Activated CD8-positive, alpha-beta memory T cell treated with anti-CD3 and anti-CD28 coated beads, Interleukin-2, amount 10 ng/mL, durations not matched to agents 7 days and 5 days (primary cell): ENCODE results near the gene CUX1. TPM values are rescaled to one million over a fixed set of nuclear protein-coding genes. Genes with fewer than 3 reads are reported as not detected.

ENCODE experiments used
- ATAC-seq: fragments of 150-1000 bp; cut with Tn5 transposase; one replicate; pipeline ENCODE4 v1.10.0; 2021; ENCODE audit warnings: moderate library complexity
- CTCF ChIA-PET: fragments of 350-600 bp; sonication (Branson Sonifier 250); formaldehyde crosslinking; loops from one replicate; lab custom pipeline; 2021; ENCODE audit warnings: antibody characterized with exemption; lab: Charles Lee
- DNase-seq: peaks from one replicate; pipeline ENCODE4 v3.0.0-alpha.2; 2020
- H3K27ac Mint-ChIP-seq: one replicate; pipeline ENCODE4 v1.8.0; 2021; ENCODE audit warnings: mild to moderate bottlenecking, mixed read lengths
- H3K27me3 Mint-ChIP-seq: one replicate; pipeline ENCODE4 v1.8.0; 2021; ENCODE audit warnings: mixed read lengths
- H3K36me3 Mint-ChIP-seq: one replicate; pipeline ENCODE4 v1.8.0; 2021; ENCODE audit warnings: mild to moderate bottlenecking, mixed read lengths
- H3K4me1 Mint-ChIP-seq: one replicate; pipeline ENCODE4 v1.8.0; 2021; ENCODE audit warnings: mixed read lengths
- H3K4me3 Mint-ChIP-seq: one replicate; pipeline ENCODE4 v1.8.0; 2021; ENCODE audit warnings: mild to moderate bottlenecking, moderate library complexity, mixed read lengths
- H3K9me3 Mint-ChIP-seq: one replicate; pipeline ENCODE4 v1.8.0; 2022; ENCODE audit warnings: low read depth, mixed read lengths
- total RNA-seq, 2 experiments: library from RNA; stranded (reverse); gene quantifications; one replicate each; pipeline ENCODE4 v1.2.3, GENCODE V29; 2021

Gene CUX1
- total RNA-seq, 2 experiments from 2014 or later: 24.0 to 28.7 TPM

GRCh38 chr7:102248456-102249395, 431.3 kb downstream of the CUX1 start:
- no peaks in the 10 kb centered on the region for H3K36me3 Mint-ChIP-seq
- H3K4me1 Mint-ChIP-seq: no peaks in the 10 kb centered on the region
- H3K4me3 Mint-ChIP-seq: no peak overlapping the region
- CTCF ChIA-PET: interaction anchor here (0.6 kb wide), 1 partner anchor 697 kb away, joined by 3 read pairs; no protein-coding TSS in a partner anchor
- H3K27ac Mint-ChIP-seq: no peak overlapping the region
- ATAC-seq (no peak), DNase-seq (no peak)
- no peaks in the 10 kb centered on the region for H3K27me3 Mint-ChIP-seq
- no peaks in the 10 kb centered on the region for H3K9me3 Mint-ChIP-seq

- Mint-ChIP-seq H3K27ac (no peak overlapping the region), H3K4me1 (no peaks in the 10 kb centered on the region), H3K9me3 (no peaks in the 10 kb centered on the region), H3K27me3 (no peaks in the 10 kb centered on the region), H3K4me3 (no peak overlapping the region), H3K36me3 (no peaks in the 10 kb centered on the region)
- DNase-seq (no peak), ATAC-seq (no peak)
- CTCF ChIA-PET: interaction anchor here (1.2 kb wide), 1 partner anchor 14 kb away, joined by 3 read pairs; no protein-coding TSS in a partner anchor
Measured at GRCh38 chr7:102251531-102252365, 434.3 kb downstream of the CUX1 start.

GRCh38 chr7:102252366-102252982, 435.0 kb downstream of the CUX1 start:
- H3K9me3 Mint-ChIP-seq: no peaks in the 10 kb centered on the region
- no peaks in the 10 kb centered on the region for H3K27me3 Mint-ChIP-seq
- H3K4me1 Mint-ChIP-seq: no peaks in the 10 kb centered on the region
- ATAC-seq: no peak
- CTCF ChIA-PET: interaction anchor here (1.2 kb wide), 1 partner anchor 15 kb away, joined by 3 read pairs; no protein-coding TSS in a partner anchor
- H3K4me3 Mint-ChIP-seq: no peak overlapping the region
- no peak overlapping the region for H3K27ac Mint-ChIP-seq
- H3K36me3 Mint-ChIP-seq: no peaks in the 10 kb centered on the region
- DNase-seq: no peak

GRCh38 chr7:102253066-102253972, 435.9 kb downstream of the CUX1 start:
- CTCF ChIA-PET: interaction anchor here (0.5 to 1.2 kb wide), 2 partner anchors 16 to 968 kb away, joined by 3 read pairs; no protein-coding TSS in a partner anchor
- Mint-ChIP-seq H3K27ac (no peak overlapping the region), H3K4me3 (no peak overlapping the region), H3K4me1 (no peaks in the 10 kb centered on the region), H3K9me3 (no peaks in the 10 kb centered on the region), H3K36me3 (no peaks in the 10 kb centered on the region), H3K27me3 (no peaks in the 10 kb centered on the region)
- ATAC-seq (no peak), DNase-seq (no peak)

- Mint-ChIP-seq H3K4me3 (no peak overlapping the region), H3K9me3 (no peaks in the 10 kb centered on the region)
Measured at GRCh38 chr7:102253973-102254370, 436.5 kb downstream of the CUX1 start.

GRCh38 chr7:102254521-102254920, 437.1 kb downstream of the CUX1 start:
- ATAC-seq (no peak), DNase-seq (no peak)
- Mint-ChIP-seq H3K4me3 (no peak overlapping the region), H3K4me1 (no peaks in the 10 kb centered on the region), H3K27me3 (no peaks in the 10 kb centered on the region), H3K9me3 (no peaks in the 10 kb centered on the region), H3K36me3 (no peaks in the 10 kb centered on the region), H3K27ac (no peak overlapping the region)
- CTCF ChIA-PET: no interaction called here

More at GRCh38 chr7:102253973-102254370, 436.5 kb downstream of the CUX1 start:
- DNase-seq (no peak), ATAC-seq (no peak)
- Mint-ChIP-seq H3K27me3 (no peaks in the 10 kb centered on the region), H3K27ac (no peak overlapping the region), H3K4me1 (no peaks in the 10 kb centered on the region), H3K36me3 (no peaks in the 10 kb centered on the region)
- CTCF ChIA-PET: no interaction called here

- Mint-ChIP-seq H3K27ac (no peak overlapping the region), H3K4me3 (no peak overlapping the region), H3K36me3 (no peaks in the 10 kb centered on the region), H3K9me3 (no peaks in the 10 kb centered on the region), H3K27me3 (no peaks in the 10 kb centered on the region), H3K4me1 (no peaks in the 10 kb centered on the region)
- no peak for DNase-seq
- CTCF ChIA-PET: interaction anchor here (1.0 kb wide), 1 partner anchor 20 kb away, joined by 3 read pairs; no protein-coding TSS in a partner anchor
- no peak for ATAC-seq
Measured at GRCh38 chr7:102255501-102255900, 438.1 kb downstream of the CUX1 start.

- no peaks in the 10 kb centered on the region for H3K36me3 Mint-ChIP-seq
- H3K4me1 Mint-ChIP-seq: no peaks in the 10 kb centered on the region
- H3K9me3 Mint-ChIP-seq: no peaks in the 10 kb centered on the region
- CTCF ChIA-PET: interaction anchor here (1.0 kb wide), 1 partner anchor 20 kb away, joined by 3 read pairs; no protein-coding TSS in a partner anchor
- no peak for ATAC-seq
- no peaks in the 10 kb centered on the region for H3K27me3 Mint-ChIP-seq
- no peak overlapping the region for H3K27ac Mint-ChIP-seq
- no peak for DNase-seq
- H3K4me3 Mint-ChIP-seq: no peak overlapping the region
Measured at GRCh38 chr7:102255916-102256315, 438.5 kb downstream of the CUX1 start.

GRCh38 chr7:102258073-102258748, 440.8 kb downstream of the CUX1 start:
- no peaks in the 10 kb centered on the region for H3K4me1 Mint-ChIP-seq
- no peaks in the 10 kb centered on the region for H3K9me3 Mint-ChIP-seq
- no peak for DNase-seq
- CTCF ChIA-PET: no interaction called here
- no peak overlapping the region for H3K27ac Mint-ChIP-seq
- ATAC-seq: no peak
- H3K4me3 Mint-ChIP-seq: no peak overlapping the region
- H3K27me3 Mint-ChIP-seq: no peaks in the 10 kb centered on the region
- H3K36me3 Mint-ChIP-seq: no peaks in the 10 kb centered on the region

- DNase-seq (no peak), ATAC-seq (no peak)
- Mint-ChIP-seq H3K36me3 (no peaks in the 10 kb centered on the region), H3K27ac (no peak overlapping the region), H3K4me1 (no peaks in the 10 kb centered on the region), H3K4me3 (no peak overlapping the region), H3K27me3 (no peaks in the 10 kb centered on the region), H3K9me3 (no peaks in the 10 kb centered on the region)
- CTCF ChIA-PET: no interaction called here
Measured at GRCh38 chr7:102258749-102259107, 441.3 kb downstream of the CUX1 start.

- ATAC-seq (no peak), DNase-seq (no peak)
- Mint-ChIP-seq H3K4me3 (no peak overlapping the region), H3K27ac (no peak overlapping the region), H3K9me3 (no peaks in the 10 kb centered on the region), H3K27me3 (no peaks in the 10 kb centered on the region), H3K36me3 (no peaks in the 10 kb centered on the region), H3K4me1 (no peaks in the 10 kb centered on the region)
- CTCF ChIA-PET: no interaction called here
Measured at GRCh38 chr7:102260856-102261255, 443.4 kb downstream of the CUX1 start.

GRCh38 chr7:102261451-102261850, 444.0 kb downstream of the CUX1 start:
- ATAC-seq (no peak), DNase-seq (no peak)
- Mint-ChIP-seq H3K4me1 (no peaks in the 10 kb centered on the region), H3K27me3 (no peaks in the 10 kb centered on the region), H3K9me3 (no peaks in the 10 kb centered on the region), H3K36me3 (no peaks in the 10 kb centered on the region), H3K4me3 (no peak overlapping the region), H3K27ac (no peak overlapping the region)
- CTCF ChIA-PET: no interaction called here
